ENCODE measurements around the gene CADM1. TPM values are rescaled to one million over a fixed set of nuclear protein-coding genes. Genes with fewer than 3 reads are reported as not detected.

CADM1 gene
- total RNA-seq, 1 experiment from 2014 or later, result not detected

DNA sequence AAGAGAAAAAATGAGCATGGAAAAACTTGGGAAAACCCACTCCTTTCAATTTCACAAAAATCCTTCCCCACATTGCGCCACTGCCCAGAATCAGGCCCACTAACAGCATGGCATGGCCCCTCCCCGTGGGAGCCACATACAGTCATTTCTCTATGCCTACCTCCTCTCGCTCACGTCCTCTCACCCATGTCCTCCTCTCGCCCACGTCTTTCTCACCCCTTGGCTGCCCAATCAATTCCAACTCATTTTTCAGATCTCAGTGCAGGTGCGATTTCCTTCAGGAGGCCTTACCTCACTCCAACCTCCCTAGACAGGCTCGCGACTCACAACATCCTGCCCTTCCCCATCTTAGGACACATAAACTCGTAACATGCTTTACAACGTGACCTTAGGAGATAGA, 229.2 kb downstream of the CADM1 start:
- Mint-ChIP-seq H3K4me3 (ENCODE audit: unreplicated experiment) (no peak overlapping the region), H3K27me3 (ENCODE audit: insufficient read depth, unreplicated experiment) (peaks cover 53% of the 10 kb centered on the region), H3K9me3 (ENCODE audit: unreplicated experiment) (no peaks in the 10 kb centered on the region), H3K4me1 (ENCODE audit: insufficient read depth, unreplicated experiment) (no peaks in the 10 kb centered on the region), H3K36me3 (ENCODE audit: insufficient read depth, unreplicated experiment) (no peaks in the 10 kb centered on the region), H3K27ac (ENCODE audit: low read depth, unreplicated experiment) (no peak overlapping the region)
- POLR2A ChIA-PET, result no interaction called here
- no peak for DNase-seq (ENCODE audit: unreplicated experiment)
- intact Hi-C loops (cut with micrococcal nuclease), result no loop called here
- BruUV-seq (replicated peaks), result no TSS peak
- CTCF ChIA-PET, result no interaction called here
- TF ChIP-seq, protein P1, sequence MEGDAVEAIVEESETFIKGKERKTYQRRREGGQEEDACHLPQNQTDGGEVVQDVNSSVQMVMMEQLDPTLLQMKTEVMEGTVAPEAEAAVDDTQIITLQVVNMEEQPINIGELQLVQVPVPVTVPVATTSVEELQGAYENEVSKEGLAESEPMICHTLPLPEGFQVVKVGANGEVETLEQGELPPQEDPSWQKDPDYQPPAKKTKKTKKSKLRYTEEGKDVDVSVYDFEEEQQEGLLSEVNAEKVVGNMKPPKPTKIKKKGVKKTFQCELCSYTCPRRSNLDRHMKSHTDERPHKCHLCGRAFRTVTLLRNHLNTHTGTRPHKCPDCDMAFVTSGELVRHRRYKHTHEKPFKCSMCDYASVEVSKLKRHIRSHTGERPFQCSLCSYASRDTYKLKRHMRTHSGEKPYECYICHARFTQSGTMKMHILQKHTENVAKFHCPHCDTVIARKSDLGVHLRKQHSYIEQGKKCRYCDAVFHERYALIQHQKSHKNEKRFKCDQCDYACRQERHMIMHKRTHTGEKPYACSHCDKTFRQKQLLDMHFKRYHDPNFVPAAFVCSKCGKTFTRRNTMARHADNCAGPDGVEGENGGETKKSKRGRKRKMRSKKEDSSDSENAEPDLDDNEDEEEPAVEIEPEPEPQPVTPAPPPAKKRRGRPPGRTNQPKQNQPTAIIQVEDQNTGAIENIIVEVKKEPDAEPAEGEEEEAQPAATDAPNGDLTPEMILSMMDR (IDR thresholded peaks at IDR 0.05; ENCODE audit: unreplicated experiment), result no peak

DNA sequence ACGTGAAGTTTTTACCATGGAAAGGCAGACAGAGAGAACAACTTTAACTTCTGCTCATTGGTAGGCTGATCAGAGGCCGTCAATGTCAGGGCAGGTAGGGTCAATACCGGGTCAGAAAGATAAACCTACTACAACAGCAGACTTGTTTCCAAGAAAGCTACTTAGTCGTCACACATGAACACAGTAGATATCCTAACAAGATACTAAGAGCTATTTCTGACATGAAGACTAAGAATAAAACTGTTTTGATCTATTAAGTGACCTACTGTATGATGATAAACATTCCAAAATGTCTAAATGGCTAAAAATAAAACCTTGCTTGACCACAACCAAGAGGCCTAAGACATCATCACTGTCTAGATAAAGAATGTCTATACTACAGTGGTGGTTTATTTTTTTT, 231.3 kb downstream of the CADM1 start:
- H3K9me3 Mint-ChIP-seq (ENCODE audit: unreplicated experiment), result no peaks in the 10 kb centered on the region
- CTCF ChIA-PET, result interaction anchor here (0.9 kb wide), 1 partner anchor 10 kb away, joined by 3 read pairs; no protein-coding TSS in a partner anchor

DNA sequence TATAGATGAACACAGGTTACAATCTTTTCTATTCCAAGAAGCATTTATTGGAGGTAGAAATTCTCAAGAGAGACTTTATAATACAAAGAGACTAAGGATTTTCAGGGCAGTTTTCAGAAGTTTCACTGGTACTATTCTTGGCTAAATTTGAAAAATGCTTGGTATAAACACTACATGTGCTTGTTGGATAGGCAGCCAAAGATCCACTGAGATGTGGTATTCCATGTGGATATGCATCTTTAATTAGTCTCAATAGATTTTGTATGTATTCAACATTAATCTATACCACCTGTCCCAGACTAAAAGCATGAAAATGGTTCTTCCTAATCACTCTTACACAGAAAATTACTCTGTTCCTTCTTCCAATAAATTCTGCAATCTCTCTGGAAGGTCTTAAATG, 232.6 kb downstream of the CADM1 start:
- H3K4me1 Mint-ChIP-seq (ENCODE audit: insufficient read depth, unreplicated experiment), result no peaks in the 10 kb centered on the region
- H3K4me3 Mint-ChIP-seq (ENCODE audit: unreplicated experiment), result no peak overlapping the region
- H3K27me3 Mint-ChIP-seq (ENCODE audit: insufficient read depth, unreplicated experiment), result peaks cover 27% of the 10 kb centered on the region
- no peak overlapping the region for H3K27ac Mint-ChIP-seq (ENCODE audit: low read depth, unreplicated experiment)
- ChIA-PET POLR2A (interaction anchor here (0.7 kb wide), 1 partner anchor 218 kb away, joined by 3 read pairs; no protein-coding TSS in a partner anchor), CTCF (interaction anchor here (1.0 kb wide), 1 partner anchor 9 kb away, joined by 4 read pairs; no protein-coding TSS in a partner anchor)
- BruUV-seq (replicated peaks), result no TSS peak
- no peak for DNase-seq (ENCODE audit: unreplicated experiment)
- H3K9me3 Mint-ChIP-seq (ENCODE audit: unreplicated experiment), result no peaks in the 10 kb centered on the region
- TF ChIP-seq, protein P1 (IDR thresholded peaks at IDR 0.05; ENCODE audit: unreplicated experiment), result no peak
- H3K36me3 Mint-ChIP-seq (ENCODE audit: insufficient read depth, unreplicated experiment), result no peaks in the 10 kb centered on the region
- intact Hi-C loops (cut with micrococcal nuclease), result no loop called here

More for the DNA sequence above, 231.3 kb downstream of the CADM1 start:
- peaks cover 39% of the 10 kb centered on the region for H3K27me3 Mint-ChIP-seq (ENCODE audit: insufficient read depth, unreplicated experiment)
- no TSS peak for BruUV-seq (replicated peaks)
- TF ChIP-seq, protein P1 (IDR thresholded peaks at IDR 0.05; ENCODE audit: unreplicated experiment), result no peak
- H3K4me1 Mint-ChIP-seq (ENCODE audit: insufficient read depth, unreplicated experiment), result no peaks in the 10 kb centered on the region
- no peak for DNase-seq (ENCODE audit: unreplicated experiment)
- intact Hi-C loops (cut with micrococcal nuclease), result no loop called here
- H3K4me3 Mint-ChIP-seq (ENCODE audit: unreplicated experiment), result no peak overlapping the region
- H3K36me3 Mint-ChIP-seq (ENCODE audit: insufficient read depth, unreplicated experiment), result no peaks in the 10 kb centered on the region
- no peak overlapping the region for H3K27ac Mint-ChIP-seq (ENCODE audit: low read depth, unreplicated experiment)
- POLR2A ChIA-PET, result no interaction called here

DNA sequence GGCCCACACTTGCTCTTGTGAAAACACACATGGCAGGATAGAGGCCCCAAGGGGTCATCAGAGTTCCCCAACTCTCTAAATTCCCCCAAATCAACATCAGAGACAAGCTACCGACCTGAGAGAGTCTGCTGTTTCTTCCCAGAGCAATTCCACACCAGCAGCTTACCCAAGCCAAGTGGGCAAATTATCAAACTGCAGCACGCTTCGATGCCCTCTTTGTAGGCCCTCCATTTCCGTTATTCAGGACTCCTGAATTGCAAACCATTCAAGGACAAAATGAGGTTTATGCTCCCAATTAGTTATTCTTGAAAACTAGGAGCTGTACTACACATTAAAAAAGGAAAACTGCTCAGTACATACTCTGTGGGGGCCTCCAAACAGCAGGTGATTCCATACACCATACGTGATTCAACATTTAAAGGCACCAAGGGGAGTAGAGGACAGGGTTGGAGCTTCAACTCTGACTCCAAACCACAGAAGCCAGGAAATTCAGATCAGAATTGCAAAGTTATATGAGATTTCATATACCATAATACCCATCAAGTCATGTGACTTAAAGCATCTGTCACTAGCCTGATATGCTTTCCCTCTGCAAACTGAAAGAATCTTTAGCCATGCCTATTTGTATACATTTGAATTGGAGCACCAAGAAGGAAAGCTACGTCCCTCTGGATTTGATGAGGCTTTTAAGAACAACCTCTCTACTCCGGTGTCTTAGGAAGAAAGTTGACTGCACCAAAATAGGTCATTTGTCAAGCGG, 234.8 kb downstream of the CADM1 start:
- peaks cover 5% of the 10 kb centered on the region for H3K27me3 Mint-ChIP-seq (ENCODE audit: insufficient read depth, unreplicated experiment)
- no peak for DNase-seq (ENCODE audit: unreplicated experiment)
- no TSS peak for BruUV-seq (replicated peaks)
- H3K9me3 Mint-ChIP-seq (ENCODE audit: unreplicated experiment), result no peaks in the 10 kb centered on the region
- H3K4me1 Mint-ChIP-seq (ENCODE audit: insufficient read depth, unreplicated experiment), result no peaks in the 10 kb centered on the region
- H3K4me3 Mint-ChIP-seq (ENCODE audit: unreplicated experiment), result no peak overlapping the region
- ChIA-PET CTCF (interaction anchor here (0.6 kb wide), 1 partner anchor 530 kb away, joined by 3 read pairs; no protein-coding TSS in a partner anchor), POLR2A (interaction anchor here (0.6 kb wide), 1 partner anchor 215 kb away, joined by 3 read pairs; no protein-coding TSS in a partner anchor)
- intact Hi-C loops (cut with micrococcal nuclease), result no loop called here
- no peak overlapping the region for H3K27ac Mint-ChIP-seq (ENCODE audit: low read depth, unreplicated experiment)
- TF ChIP-seq, protein P1 (IDR thresholded peaks at IDR 0.05; ENCODE audit: unreplicated experiment), result no peak
- H3K36me3 Mint-ChIP-seq (ENCODE audit: insufficient read depth, unreplicated experiment), result no peaks in the 10 kb centered on the region
